T-helper 17 cell (primary cell): ENCODE results near the gene RNF25. TPM values are rescaled to one million over a fixed set of nuclear protein-coding genes. Genes with fewer than 3 reads are reported as not detected.

ENCODE experiments used
- ATAC-seq: fragments of 150-1000 bp; cut with Tn5 transposase; 2 replicates; pipeline ENCODE4 v1.10.0; 2021; ENCODE audit warnings: mild to moderate bottlenecking, moderate library complexity
- DNase-seq, 3 donors: peaks; one replicate each; pipeline versions ENCODE4 v3.0.0 to v3.0.0-alpha.2; 2020 to 2021
- H3K9me3 ChIP-seq: one replicate; pipeline ENCODE4 v1.7.0; 2013; ENCODE audit warnings: low read length, mild to moderate bottlenecking; ENCODE audit not compliant: control insufficient read depth, poor library complexity, severe bottlenecking
- H3K27ac Mint-ChIP-seq: one replicate; pipeline ENCODE4 v1.8.0; 2022; ENCODE audit warnings: mild to moderate bottlenecking, moderate library complexity, mixed read lengths
- H3K27me3 Mint-ChIP-seq: one replicate; pipeline ENCODE4 v1.8.0; 2022; ENCODE audit warnings: mixed read lengths
- H3K36me3 Mint-ChIP-seq: one replicate; pipeline ENCODE4 v1.8.0; 2022; ENCODE audit warnings: low read depth, mixed read lengths
- H3K4me1 Mint-ChIP-seq: one replicate; pipeline ENCODE4 v1.8.0; 2022; ENCODE audit warnings: mild to moderate bottlenecking, mixed read lengths
- H3K4me3 Mint-ChIP-seq: one replicate; pipeline ENCODE4 v1.8.0; 2022; ENCODE audit warnings: mild to moderate bottlenecking, moderate library complexity, mixed read lengths
- total RNA-seq, 4 donors: library from RNA in 2 of 4; stranded (reverse) in 2 of 4; gene quantifications; one replicate each; pipeline ENCODE4 v1.2.3 and lab custom pipeline; 2022 to 2026

Gene RNF25
- total RNA-seq, 2 donors from 2014 or later: 13.4 to 18.3 TPM

DNA sequence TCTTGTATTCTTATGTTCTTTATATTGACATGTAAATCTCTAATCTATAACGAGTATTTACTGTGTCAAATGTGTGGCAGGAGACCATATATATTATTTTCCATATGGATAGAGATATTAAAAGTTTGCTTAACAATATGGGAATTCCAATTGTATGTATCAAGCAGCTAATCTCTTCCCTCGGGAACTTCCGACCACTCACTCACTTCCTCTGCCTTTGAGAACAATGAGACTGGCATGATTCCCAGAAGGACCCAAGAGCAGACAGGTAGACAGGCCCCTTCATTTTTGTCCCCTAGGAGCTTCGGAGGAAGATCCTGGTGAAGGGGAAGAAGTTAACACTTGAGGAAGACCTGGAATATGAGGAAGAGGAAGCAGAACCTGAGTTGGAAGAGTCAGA lies 40.0 kb downstream of the RNF25 start:
- Mint-ChIP-seq H3K4me1 (peaks cover 6% of the 10 kb centered on the region), H3K4me3 (no peak overlapping the region), H3K36me3 (peaks cover 8% of the 10 kb centered on the region), H3K27ac (no peak overlapping the region), H3K27me3 (no peaks in the 10 kb centered on the region)
- DNase-seq: no peak
- ATAC-seq: no peak
- H3K9me3 ChIP-seq: no peaks in the 10 kb centered on the region

DNA sequence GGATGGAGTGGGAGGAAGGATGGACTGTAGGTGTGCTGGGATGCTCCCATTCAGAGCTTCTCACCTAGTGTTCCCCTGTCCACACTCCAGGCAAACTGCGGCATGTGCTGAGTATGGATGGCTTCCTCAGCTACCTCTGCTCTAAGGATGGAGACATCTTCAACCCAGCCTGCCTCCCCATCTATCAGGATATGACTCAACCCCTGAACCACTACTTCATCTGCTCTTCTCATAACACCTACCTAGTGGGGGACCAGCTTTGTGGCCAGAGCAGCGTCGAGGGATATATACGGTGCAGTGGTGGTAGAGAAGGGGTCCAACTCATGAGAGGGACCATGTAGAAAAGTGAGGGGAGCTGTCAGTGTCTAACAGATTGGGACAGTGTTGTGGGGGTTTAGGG lies 43.9 kb downstream of the RNF25 start:
- no peak for ATAC-seq
- H3K27me3 Mint-ChIP-seq: no peaks in the 10 kb centered on the region
- no peaks in the 10 kb centered on the region for H3K9me3 ChIP-seq
- H3K4me3 Mint-ChIP-seq: no peak overlapping the region
- peaks cover 4% of the 10 kb centered on the region for H3K4me1 Mint-ChIP-seq
- no peak overlapping the region for H3K27ac Mint-ChIP-seq
- DNase-seq: no peak
- H3K36me3 Mint-ChIP-seq: no peaks in the 10 kb centered on the region

DNA sequence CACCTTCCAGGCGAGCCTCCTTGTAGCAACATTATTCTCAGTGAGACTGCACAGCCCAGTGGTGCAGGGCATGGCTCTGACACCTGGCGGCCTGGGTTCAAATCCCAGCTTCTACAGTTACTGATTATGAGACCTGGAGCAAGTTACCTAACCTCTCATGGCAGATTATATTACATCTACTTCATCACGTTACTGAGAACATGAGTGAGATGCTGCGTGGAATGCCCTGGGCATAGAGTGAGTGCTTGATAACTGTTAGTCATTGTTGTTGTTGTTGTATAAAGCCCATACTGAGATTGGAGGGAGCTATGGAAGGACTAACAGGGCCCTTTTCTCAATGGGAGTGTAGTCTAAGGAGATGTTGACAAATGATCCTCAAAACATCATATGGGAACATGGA lies 45.4 kb downstream of the RNF25 start:
- no peak for DNase-seq
- H3K27me3 Mint-ChIP-seq: no peaks in the 10 kb centered on the region
- peaks cover 4% of the 10 kb centered on the region for H3K4me1 Mint-ChIP-seq
- H3K4me3 Mint-ChIP-seq: no peak overlapping the region
- no peak overlapping the region for H3K27ac Mint-ChIP-seq
- ATAC-seq: no peak
- no peaks in the 10 kb centered on the region for H3K36me3 Mint-ChIP-seq
- no peaks in the 10 kb centered on the region for H3K9me3 ChIP-seq

DNA sequence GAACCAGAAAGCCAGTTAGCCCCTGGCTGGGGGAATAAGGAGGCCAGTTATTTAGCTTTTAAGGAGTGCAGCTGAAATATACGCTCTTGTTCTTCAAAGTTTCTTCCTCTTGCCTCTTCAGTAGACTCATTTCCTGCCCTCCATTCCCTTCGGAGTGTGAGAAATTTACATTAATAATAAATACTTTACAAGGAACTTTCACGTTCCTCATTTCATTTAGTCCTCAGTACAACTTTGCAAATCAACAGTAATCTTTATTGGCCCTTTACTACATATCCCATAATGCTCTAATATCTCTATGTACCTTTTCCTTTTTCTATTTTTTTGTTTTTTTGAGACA lies 48.5 kb downstream of the RNF25 start:
- no peak overlapping the region for H3K4me3 Mint-ChIP-seq
- H3K27ac Mint-ChIP-seq: no peak overlapping the region
- DNase-seq (no peak), ATAC-seq (no peak)
- peaks cover 6% of the 10 kb centered on the region for H3K4me1 Mint-ChIP-seq
- no peaks in the 10 kb centered on the region for H3K36me3 Mint-ChIP-seq
- no peaks in the 10 kb centered on the region for H3K9me3 ChIP-seq
- H3K27me3 Mint-ChIP-seq: no peaks in the 10 kb centered on the region

DNA sequence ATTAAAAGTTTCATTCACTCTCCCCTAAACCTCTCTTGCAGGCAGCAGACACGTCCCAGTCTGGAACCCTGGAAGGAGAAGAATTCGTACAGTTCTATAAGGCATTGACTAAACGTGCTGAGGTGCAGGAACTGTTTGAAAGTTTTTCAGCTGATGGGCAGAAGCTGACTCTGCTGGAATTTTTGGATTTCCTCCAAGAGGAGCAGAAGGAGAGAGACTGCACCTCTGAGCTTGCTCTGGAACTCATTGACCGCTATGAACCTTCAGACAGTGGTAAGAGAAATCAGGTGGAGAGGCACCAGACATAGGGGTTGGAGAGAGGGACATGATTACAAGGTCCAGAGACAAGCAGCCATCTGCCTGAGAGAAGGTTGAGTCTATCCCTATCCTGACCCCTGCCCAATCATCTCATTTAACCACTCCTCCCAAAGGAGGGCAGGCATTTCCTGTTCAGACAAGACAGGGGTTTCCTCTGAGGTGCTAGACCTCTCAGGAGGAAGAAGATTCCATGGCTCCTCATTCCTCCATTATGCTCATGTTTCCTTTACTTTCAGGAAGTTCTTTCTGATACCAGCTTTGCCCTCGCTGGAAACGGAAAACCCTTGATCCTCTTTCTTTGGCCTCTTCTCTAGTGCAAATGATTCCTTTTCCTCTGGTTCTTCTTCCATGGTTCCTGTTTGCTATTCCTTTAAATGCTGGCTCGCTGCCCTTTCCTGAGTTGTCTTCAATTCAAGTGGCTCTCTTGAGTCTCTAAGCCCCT lies 49.0 kb downstream of the RNF25 start:
- H3K27ac Mint-ChIP-seq: no peak overlapping the region

DNA sequence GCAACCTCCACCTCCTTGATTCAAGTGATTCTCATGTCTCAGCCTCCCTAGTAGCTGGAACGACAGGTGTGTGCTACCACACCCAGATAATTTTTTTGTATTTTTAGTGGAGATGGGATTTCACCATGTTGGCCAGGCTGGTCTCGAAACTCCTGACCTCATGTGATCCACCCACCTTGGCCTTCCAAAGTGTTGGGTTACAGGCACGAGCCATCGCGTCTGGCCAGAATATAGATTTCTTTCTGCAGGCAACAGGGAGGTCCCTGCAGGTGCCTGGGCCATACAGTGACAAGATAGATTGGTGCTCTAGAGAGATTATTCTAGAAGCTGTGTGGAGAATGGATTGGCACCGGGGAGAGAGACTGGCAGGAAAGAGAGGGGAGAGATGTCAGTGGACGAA lies 50.8 kb downstream of the RNF25 start:
- Mint-ChIP-seq H3K27me3 (no peaks in the 10 kb centered on the region), H3K36me3 (no peaks in the 10 kb centered on the region), H3K4me3 (no peak overlapping the region), H3K4me1 (peaks cover 6% of the 10 kb centered on the region), H3K27ac (no peak overlapping the region)
- DNase-seq: no peak
- no peaks in the 10 kb centered on the region for H3K9me3 ChIP-seq
- no peak for ATAC-seq

More for the DNA sequence above, 49.0 kb downstream of the RNF25 start:
- Mint-ChIP-seq H3K4me3 (no peak overlapping the region), H3K4me1 (peaks cover 6% of the 10 kb centered on the region), H3K27me3 (no peaks in the 10 kb centered on the region), H3K36me3 (no peaks in the 10 kb centered on the region)
- ATAC-seq (no peak), DNase-seq (no peak)
- H3K9me3 ChIP-seq: no peaks in the 10 kb centered on the region

DNA sequence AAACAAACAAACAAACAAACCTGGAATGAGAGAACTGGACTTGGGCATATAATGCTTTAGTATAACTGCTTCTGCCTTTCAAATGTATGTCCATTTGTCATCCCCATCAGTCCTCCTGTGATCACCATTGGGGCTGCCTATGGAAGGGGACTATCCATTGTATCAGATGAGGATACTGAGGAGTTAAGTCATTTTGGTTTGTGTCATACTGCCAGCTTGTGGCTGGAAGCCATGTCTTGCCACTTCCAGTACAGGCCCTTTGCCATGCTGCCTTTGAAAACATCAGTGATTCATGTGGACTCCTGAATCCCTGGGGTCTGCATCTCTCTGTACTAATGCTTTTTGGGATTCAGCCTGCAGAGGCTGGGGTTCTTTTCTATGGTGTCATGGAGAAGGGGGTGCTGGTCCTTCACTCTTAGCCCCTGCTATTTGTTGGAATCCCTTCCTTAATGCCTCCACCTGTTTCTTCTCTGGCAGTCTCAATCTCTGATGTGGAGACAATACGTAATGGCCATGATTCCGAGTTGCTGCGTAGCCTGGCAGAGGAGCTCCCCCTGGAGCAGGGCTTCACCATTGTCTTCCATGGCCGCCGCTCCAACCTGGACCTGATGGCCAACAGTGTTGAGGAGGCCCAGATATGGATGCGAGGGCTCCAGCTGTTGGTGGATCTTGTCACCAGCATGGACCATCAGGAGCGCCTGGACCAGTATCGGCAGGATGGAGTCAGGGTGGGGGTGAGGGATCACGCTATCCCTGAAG lies 53.5 kb downstream of the RNF25 start:
- no peak for ATAC-seq
- Mint-ChIP-seq H3K4me3 (no peak overlapping the region), H3K4me1 (peaks cover 6% of the 10 kb centered on the region), H3K36me3 (no peaks in the 10 kb centered on the region), H3K27ac (no peak overlapping the region), H3K27me3 (no peaks in the 10 kb centered on the region)
- H3K9me3 ChIP-seq: no peaks in the 10 kb centered on the region
- DNase-seq: no peak

DNA sequence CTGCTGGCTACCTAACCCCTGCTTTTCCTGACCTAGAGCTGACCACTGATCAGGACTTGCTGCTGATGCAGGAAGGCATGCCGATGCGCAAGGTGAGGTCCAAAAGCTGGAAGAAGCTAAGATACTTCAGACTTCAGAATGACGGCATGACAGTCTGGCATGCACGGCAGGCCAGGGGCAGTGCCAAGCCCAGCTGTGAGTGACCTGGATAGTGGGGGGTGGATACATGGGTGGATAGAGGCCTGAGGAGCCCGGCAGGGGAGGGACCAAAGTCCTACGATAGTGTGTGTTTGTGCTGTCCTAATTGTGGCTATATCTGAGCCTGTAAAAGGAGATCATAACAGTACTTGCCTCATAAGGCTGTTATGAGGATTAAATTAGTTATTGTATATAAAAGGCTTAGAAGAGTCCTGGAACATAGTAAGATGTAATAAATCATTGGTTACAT lies 55.9 kb downstream of the RNF25 start:
- no peaks in the 10 kb centered on the region for H3K9me3 ChIP-seq
- H3K27ac Mint-ChIP-seq: no peak overlapping the region
- no peak for DNase-seq
- H3K36me3 Mint-ChIP-seq: no peaks in the 10 kb centered on the region
- ATAC-seq: no peak
- H3K27me3 Mint-ChIP-seq: peaks cover 10% of the 10 kb centered on the region
- no peak overlapping the region for H3K4me3 Mint-ChIP-seq
- H3K4me1 Mint-ChIP-seq: no peaks in the 10 kb centered on the region

Other genes with a start within 250 kb of the RNF25 start
- 10 to 100 TPM; 18.7 to 27.7 TPM for gene USP37, start 103.7 kb downstream of the RNF25 start, total RNA-seq
- gene CNOT9, start 103.2 kb downstream of the RNF25 start, total RNA-seq: 10 to 100 TPM; 72.8 to 74.4 TPM
- gene PLCD4, start 64.1 kb downstream of the RNF25 start, total RNA-seq: under 1 TPM; 0.85 to 0.91 TPM
- 10 to 100 TPM; 55.0 to 55.6 TPM for gene ZNF142, start 12.4 kb downstream of the RNF25 start, total RNA-seq
- 10 to 100 TPM; 24.1 to 31.8 TPM for gene BCS1L, start 12.3 kb downstream of the RNF25 start, total RNA-seq
- 10 to 100 TPM; 14.2 to 21.0 TPM for gene STK36, start 84 bp upstream of the RNF25 start, total RNA-seq
- 10 to 100 TPM; 21.1 to 21.2 TPM for gene TTLL4, start 38.8 kb upstream of the RNF25 start, total RNA-seq
- gene CYP27A1, start 110.1 kb upstream of the RNF25 start, total RNA-seq: under 1 TPM; 0.39 to 0.52 TPM
- not detected for gene PRKAG3, start 159.8 kb upstream of the RNF25 start, total RNA-seq
- not detected for gene WNT6, start 187.8 kb upstream of the RNF25 start, total RNA-seq
- 10 to 100 TPM in 1 of 2 donors, 1 to 10 TPM in 1; 5.5 to 14.4 TPM for gene WNT10A, start 208.8 kb upstream of the RNF25 start, total RNA-seq